HG03342 (cell line): ENCODE measurements around the gene POLR1B.
"Not testable (repeated sequence)": the region's sequence is repeated elsewhere in the genome, so short reads cannot be mapped to it uniquely, and the experiment has no call there.

Experiments
- ATAC-seq: cut with Tn5 transposase; IDR thresholded peaks from one replicate; pipeline ENCODE4 v1.9.1; 2021; ENCODE audit warnings: mild to moderate bottlenecking, moderate library complexity; ENCODE audit not compliant: unreplicated experiment

The POLR1B gene

DNA sequence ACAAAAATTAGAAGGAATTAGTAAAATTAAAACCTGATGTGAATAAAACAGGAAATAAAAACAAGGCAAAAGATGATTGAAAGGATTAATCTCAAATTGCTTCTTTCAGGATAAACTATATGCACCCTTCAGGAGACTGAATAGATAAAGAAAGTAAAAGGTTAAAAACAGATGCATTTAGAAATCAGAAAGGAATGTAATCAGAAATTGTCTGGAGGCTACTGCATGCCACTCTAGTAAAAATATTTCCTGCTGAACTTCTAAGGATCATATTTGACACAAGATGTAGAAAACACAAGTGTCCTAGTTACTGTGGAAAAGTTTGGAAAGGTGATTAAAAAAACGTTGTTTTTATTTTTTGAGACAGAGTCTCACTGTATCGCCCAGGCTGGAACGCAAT lies 58.4 kb downstream of the POLR1B start:
- no peak for ATAC-seq

DNA sequence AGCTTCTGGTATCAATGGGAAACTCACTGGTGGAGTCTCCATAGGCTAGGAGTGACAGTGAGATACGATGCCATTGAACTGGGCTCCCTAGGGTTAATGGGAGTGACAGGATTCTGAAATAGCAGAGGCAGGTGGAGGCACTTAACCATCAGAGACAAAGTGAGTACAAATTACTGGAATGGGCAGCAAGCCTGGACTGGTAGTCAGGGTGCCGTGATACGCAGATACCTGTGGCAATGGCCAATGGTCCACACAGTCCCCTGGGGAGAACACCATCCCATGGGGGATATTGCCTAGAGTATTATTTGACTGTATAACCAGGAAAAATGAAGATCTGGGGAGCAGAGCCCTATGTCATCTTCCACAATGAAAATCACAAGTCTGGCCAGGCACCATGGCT lies 59.5 kb downstream of the POLR1B start:
- no peak for ATAC-seq

DNA sequence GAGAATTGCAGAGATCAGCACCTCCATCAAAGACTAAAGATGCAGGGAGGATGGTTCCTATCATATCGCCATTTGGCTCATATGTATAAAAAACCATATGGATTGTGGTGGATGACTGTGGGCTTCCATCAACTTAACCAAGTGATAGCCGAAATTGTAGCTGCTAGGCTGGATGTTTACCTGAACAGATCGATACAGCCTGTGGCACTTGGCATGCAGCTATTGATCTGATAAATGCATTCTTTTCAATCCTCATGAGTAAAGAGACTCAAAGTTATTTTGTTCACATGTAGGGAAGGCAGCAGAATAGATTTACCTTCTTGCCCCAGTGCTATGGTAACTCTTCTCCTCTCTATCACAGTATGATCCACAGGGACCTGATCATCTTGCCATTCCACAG lies 60.7 kb downstream of the POLR1B start:
- no peak for ATAC-seq

DNA sequence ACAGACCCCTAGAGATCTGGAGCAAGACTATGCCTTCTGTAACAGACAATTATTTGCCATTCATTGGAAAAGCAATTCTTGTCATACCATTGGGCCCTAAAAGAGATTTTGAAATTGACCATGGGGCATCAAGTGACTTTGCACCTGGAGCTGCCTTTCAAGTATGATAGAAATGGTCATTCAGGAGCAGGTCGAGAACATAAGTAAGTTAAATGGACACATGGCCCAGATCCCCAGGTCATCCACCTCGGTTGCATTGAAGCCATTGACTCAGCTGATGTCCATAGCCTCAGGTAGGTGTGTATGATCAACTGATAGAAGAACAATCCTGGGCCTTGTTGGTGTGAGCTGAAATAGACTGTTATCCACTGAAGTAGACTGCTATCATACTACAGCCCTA lies 61.5 kb downstream of the POLR1B start:
- no peak for ATAC-seq

DNA sequence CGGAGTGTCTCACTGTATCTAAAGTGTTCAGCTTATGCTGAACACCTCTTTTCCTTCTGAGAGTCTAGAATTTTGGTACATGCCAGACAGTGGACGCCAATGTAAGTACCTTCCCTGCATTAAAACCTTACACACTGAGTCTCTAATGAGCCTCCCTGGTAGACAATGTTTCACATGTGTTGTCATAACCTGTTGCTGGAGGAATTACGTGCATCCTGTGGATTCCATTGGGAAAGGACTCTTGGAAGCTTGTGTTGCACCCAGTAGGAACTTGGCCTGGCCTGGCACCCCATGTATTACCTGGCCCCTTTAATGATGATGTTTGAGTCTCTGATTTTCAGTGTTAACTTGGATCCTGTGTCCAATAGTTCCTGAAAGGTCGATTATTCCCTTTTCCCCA lies 62.7 kb downstream of the POLR1B start:
- no peak for ATAC-seq

DNA sequence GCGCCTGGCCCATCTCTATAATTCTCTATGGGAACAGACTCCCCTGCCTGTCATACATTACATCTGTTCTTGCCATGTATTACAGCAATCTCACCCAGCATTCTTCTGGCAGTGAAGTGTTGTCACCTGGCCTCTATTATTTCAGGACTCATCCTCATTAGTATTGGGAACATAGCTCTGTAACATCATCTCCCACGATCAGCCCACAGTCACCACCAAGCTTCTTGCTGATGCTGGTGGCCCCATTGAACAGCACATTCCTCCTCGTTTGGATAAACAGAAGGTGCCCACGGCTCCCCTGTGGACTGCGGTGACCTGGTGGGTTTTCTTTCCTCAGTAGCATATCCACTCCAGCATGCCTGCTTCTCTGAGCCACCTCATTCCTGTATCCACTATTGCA lies 63.7 kb downstream of the POLR1B start:
- no peak for ATAC-seq

DNA sequence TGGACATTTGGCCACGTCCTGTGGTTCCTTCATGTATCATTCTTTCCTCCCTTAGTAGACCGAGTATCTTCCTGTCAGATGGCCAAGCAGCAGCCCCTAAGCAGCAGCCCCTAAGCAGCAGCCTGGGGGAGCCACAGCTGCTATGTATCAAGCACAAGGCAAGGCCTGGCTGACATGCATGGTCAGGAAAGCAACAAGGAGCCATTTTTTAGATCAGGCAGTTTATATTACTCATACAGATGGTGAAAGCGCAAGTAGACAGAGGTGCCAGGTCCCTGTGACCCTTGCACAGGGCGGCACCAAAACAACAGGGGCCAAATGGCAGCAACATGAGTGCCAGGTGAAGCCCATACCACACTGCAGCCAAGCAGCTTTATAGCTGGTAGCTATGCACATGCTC lies 64.3 kb downstream of the POLR1B start:
- ATAC-seq: no peak

DNA sequence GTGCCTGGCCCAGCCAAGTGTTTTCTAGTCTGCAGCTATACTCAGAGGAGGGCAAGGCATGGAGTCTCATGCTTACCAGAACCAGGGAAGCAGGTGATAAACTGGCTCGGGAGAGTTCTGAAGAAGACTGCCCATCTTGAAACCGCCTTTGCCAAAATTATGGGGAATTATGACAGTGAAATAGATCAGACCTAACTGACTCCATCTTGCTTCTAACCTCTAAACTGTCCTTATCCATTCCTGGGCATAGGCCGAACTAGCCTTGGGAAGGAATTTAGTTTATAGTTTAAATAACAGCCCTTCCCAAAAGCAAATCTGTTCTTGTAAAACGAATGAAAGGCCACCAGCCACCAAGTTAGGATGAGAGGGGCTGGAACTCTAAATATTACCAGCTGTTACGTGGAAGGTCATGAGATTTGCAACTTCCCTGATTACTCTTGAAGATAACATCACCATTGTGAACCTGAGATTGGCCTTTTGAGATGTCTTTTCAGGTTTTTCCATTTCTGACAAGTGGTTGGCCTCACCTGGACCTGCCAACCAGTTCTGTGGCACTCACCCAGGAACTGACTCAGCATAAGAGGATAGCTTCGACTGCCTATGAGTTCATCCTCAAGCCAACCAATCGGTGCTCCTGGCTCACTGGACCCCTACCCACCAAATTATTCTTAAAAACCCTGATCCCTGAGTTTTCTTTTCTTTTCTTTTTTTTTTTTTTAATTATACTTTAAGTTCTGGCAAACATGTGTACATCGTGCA lies 65.6 kb downstream of the POLR1B start:
- ATAC-seq: no peak

DNA sequence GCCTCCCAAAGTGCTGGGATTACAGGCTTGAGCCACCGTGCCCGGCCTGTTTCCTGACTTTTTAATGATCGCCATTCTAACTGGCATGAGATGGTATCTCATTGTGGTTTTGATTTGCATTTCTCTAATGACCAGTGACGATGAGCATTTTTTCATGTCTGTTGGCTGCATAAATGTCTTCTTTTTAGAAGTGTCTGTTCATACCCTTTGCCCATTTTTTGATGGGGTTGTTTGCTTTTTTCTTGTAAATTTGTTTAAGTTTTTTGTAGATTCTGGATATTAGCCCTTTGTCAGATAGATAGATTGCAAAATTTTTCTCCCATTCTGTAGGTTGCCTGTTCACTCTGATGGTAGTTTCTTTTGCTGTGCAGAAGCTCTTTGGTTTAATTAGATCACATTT lies 67.1 kb downstream of the POLR1B start:
- not testable (repeated sequence) for ATAC-seq

DNA sequence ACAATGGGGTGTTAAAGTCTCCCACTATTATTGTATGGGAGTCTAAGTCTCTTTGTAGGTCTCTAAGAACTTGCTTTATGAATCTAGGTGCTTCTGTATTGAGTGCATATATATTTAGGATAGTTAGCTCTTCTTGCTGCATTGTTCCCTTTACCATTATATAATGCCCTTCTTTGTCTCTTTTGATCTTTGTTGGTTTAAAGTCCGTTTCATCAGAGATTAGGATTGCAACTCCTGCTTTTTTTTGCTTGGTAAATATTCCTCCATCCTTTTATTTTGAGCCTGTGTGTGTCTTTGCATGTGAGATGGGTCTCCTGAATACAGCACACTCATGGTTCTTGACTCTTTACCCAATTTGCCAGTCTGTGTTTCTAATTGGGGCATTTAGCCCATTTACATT lies 70.0 kb downstream of the POLR1B start:
- not testable (repeated sequence) for ATAC-seq

DNA sequence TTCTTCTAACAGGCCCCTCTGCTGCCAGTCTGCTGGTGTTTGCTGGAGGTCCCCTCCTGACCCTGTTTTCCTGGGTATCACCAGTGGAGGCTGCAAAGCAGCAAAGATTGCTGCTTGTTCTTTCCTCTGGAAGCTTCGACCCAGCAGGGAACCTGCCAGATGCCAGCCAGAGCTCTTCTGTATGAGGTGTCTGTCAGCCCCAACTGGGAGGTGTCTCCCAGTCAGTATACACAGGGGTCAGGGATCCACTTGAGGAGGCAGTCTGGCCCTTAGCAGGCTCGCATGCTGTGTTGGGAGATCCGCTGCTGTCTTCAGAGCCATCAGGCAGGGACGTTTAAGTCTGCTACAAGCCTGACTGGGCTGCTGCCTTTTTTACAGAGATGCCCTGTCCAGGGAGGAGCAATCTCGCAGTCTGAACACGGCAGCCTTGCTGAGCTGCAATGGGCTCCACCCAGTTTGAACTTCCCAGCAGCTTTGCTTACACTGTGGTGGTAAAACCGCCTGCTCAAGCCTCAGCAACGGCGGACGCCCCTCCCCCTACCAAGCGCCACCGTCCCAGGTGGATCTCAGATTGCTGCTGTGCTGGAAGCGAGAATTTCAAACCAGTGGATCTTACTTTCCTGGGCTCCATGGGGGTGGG lies 72.1 kb downstream of the POLR1B start:
- no peak for ATAC-seq

DNA sequence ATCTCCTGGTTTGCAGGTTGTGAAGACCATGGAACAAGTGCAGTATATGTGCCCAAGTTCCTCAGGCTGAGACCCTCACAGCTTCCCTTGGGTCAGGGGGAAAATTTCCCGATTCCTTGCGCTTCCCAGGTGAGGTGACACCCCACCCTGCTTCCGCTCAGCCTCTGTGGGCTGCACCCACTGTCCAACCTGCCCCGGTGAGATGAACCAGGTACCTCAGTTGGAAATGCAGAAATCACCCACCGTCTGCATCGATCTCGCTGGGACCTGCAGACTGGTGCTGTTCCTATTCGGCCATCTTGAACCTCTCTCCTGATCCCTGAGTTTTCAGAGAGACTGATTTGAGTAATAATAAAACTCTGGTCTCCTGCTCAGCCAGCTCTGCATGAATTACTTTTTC lies 72.8 kb downstream of the POLR1B start:
- ATAC-seq: no peak

DNA sequence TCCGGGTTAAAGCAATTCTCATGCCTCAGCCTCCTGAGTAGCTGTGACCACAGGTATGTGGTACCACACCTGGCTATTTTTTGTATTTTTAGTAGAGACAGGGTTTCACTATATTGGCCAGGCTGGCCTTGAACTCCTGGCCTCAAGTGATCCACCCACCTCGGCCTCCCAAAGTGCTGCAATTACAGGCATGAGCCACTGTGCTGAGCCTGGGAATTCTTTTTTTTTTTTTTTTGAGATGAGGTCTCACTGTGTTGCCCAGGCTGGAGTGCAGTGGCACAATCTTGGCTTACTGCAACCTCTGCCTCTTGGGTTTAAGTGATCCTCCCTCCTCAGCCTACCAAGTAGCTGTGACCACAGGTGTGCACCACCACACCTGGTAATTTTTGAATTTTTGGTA lies 73.5 kb downstream of the POLR1B start:
- not testable (repeated sequence) for ATAC-seq

DNA sequence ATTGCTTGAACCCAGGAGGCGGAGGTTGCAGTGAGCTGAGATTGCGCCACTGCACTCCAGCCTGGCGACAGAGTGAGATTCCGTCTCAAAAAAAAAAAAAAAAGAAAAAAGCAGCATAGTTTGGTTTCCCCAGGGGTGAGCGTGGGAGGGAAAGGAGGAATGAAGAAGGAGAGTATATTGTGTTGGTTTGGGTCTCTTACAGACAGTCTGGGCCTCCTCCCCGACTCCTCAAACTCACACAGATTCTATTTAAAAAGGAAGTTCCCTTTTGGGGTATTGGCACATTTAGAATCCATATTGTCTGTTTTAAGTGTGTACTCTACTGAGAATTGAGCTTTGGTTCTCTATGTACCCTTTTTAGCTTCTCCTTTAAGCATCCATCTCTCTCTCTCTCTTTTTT lies 76.1 kb downstream of the POLR1B start:
- ATAC-seq: no peak

DNA sequence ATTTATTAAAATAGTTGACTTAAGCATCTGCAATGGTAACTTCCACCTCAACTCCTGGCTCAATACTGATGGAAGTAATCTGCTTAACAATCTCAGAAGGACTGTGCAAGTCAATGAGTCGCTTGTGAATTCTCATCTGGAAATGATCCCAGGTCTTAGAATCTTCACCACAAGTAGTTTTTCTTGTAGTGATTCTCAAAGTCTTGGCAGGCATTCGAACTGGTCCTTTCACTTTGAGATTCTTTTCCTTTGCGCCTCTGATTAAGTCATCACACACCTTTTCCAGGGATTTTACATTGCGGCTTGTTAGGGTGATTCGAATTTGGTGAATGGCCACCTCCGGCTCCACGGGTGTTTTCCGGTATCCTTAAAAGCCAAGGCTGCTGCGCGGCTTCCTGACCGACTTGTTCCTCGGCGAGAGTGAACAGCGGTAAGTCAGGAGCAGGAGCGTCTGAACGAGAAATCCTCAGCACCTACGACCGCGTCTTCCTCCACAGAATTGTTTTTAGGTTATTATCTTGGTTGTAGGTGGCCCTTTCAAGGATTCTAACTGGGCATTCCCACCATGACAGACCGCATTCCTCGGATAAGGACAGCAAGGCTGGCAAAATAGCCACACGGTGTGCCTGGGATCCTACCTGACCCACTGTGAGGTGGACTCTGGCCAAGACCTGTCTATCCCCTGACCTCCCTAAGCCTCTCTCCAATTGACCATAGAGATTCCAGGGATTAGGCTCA lies 79.7 kb downstream of the POLR1B start:
- ATAC-seq: no peak

DNA sequence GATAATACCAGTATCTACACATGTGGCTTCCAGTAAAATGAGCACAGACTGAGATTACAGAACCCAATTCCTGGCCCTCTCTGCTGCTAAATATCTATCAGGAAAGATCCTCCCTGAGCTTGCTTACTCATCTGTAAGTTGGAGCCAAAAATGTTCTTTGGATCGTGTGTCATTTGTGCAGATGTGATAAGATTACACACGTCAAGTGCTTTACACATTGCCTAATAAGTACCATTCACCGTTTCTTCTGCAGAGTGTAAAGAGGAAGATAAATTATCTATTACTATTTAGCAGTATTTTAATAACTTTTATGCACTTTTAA lies 80.2 kb downstream of the POLR1B start:
- no peak for ATAC-seq

DNA sequence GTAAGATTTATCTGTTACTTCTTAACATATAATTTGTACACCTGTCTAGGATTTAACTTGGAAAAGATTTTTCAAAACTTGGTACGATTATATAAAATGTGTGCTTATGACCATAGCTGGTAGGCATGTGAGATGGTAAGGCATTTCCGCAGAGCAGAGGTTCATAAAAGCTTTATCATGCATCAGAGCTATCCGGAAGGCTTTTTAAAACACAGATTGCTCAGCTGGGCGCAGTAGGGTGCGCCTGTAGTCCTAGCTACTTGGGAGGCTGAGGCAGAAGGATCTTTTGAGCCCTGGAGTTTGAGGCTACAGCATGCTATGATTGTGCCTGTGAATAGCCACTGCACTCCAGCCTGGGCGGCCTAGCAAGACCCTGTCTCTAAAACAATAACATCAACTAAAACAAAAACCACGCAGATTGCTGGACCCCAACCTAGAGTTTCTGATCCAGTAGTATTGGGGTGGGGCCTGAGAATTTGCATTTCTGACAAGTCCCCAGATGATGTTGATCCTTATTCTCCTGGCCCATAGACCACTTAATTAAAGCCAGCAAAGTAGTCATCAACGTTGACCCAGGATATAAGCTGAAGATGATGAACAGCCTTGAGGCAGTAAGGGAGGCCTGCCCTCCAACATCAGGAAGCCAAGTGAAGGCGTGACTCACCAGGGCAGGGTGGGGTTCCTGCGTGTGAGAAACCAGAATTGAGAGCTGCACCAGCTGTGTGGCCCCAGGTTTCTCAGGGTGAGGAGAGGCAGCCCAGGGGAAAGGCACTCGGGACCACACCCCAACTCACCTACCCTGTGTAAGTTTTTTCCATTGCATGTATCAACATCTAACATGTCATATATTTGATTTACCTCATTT lies 81.9 kb downstream of the POLR1B start:
- peak; percentile 82 for ATAC-seq

DNA sequence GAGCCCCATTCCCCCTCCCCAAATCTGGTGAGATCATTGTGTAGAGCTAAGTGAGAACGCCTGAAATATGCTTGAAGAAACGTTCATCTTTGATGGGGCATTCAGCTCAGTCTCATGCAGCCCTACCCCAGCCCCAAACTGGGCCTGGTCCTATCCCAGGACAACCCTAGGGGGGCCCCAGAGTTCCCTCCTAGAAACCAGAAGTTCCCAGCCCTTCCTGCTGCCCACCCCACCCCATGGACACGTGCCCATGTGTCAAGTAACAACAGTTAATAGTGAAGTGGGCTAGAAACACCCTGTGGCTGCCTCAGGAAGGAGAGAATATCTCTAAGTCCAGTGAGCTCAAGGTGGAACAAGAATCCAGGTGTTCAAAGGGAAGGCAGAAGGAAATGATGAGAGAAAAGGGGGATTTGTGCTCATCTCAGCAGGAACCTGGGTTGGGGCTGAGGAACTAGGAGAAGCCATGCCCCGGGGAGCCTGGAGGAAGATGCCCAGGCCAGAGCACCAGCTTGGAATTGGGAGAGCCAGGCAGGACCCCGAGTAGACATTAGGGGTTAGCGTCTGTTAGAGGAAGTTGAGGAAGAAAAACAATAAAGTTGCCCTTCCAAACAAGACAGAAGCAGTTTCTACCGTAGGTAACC lies 83.3 kb downstream of the POLR1B start:
- no peak for ATAC-seq

DNA sequence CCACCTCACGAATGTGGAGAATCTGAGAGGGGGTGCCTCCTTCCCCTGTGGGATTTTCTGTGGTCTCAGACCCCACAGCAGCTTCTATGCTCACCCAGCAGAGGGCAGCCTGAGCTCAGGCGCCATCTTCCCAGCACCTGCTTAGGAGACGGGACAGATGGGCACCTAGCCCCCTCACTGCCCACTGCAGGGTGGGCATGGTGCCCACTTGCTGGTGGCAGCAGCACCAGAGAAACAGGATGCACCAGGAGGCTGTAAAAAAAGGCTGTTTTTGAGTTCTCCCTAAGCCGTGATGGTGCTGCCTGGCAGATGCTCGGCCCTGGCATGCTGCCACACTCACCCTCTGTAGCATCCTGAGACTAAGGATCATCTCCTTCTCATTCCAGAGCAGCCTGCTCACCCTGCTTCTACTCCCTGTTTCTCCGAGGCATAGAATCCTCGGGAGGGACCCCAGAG lies 84.4 kb downstream of the POLR1B start:
- no peak for ATAC-seq
